ENCODE results near the gene MFGE8.
"Not testable (repeated sequence)": the region's sequence is repeated elsewhere in the genome, so short reads cannot be mapped to it uniquely, and the experiment has no call there.

The MFGE8 gene

DNA sequence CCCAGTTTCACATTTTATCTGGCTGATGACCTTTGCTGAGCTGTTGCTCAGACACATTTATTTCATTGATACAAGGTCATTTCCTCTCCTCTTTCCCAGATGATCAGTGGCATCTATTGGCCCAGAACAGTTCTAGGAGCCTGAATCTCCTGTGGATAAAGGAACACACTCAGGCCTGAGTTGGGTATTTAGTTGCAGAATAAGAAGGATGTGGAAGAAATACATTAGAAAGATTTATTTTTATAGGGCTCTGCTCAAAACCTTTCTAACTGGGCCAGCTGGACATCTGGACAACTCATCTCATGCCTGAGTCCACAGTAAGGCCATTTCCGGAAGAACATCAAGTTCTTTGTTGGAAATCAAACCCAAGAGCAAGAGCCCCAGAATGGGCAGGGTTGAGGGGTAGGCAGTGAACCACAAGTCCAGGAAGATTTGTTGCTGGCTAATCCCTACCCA is 19.7 kb upstream of the MFGE8 start:
- Histone ChIP-seq H3K27me3 (replicated peaks; ENCODE audit: control insufficient read depth, insufficient read depth, low read length) (peaks cover 2% of the 10 kb centered on the region; the same call in 1 of the 2 replicates), H3K36me3 (ENCODE audit: control insufficient read depth, insufficient read depth, low read length) (no peaks in the 10 kb centered on the region), H3K4me3 (replicated peaks; ENCODE audit: low read depth, low read length) (no peak overlapping the region)
- TF ChIP-seq CTCF (IDR thresholded peaks at IDR 0.05; ENCODE audit: insufficient read depth, low read length, poor library complexity, severe bottlenecking), result no peak
- DNase-seq (ENCODE audit: extremely low read depth, insufficient read length), result no peak

DNA sequence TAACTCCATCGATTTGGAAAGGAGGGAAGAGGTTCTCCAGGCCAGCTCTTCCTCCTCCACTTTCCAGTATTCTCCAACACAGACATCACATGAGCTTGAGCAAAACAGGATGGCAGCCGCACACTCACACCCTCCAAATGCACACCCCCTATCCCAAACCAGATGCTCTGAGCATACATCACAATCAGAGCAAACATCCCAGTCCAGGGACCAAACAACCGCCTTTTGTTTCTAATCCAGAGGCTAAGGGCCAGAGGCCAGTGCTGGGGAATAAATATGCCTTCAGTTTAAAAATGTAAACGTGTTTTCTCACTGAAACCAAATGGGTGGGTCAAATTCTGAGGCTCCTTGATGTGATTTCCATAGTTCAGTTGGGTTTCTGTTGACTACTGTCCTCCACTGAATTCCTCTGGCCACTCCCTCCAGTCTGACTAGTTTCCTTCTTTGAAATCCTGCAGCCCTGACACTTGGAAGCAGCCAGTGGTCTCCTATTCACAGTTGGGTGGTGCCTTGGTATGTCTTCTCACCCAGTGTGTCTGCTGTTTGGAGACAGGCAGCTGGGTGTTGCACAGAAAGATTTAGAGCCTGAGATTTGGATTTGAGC is 19.2 kb upstream of the MFGE8 start:
- H3K4me3 ChIP-seq (replicated peaks; ENCODE audit: low read depth, low read length), result no peak overlapping the region
- no peaks in the 10 kb centered on the region for H3K36me3 ChIP-seq (ENCODE audit: control insufficient read depth, insufficient read depth, low read length)
- no peak for DNase-seq (ENCODE audit: extremely low read depth, insufficient read length)
- no peak for TF ChIP-seq CTCF (IDR thresholded peaks at IDR 0.05; ENCODE audit: insufficient read depth, low read length, poor library complexity, severe bottlenecking)
- H3K27me3 ChIP-seq (replicated peaks; ENCODE audit: control insufficient read depth, insufficient read depth, low read length), result peaks cover 2% of the 10 kb centered on the region; the same call in 1 of the 2 replicates

DNA sequence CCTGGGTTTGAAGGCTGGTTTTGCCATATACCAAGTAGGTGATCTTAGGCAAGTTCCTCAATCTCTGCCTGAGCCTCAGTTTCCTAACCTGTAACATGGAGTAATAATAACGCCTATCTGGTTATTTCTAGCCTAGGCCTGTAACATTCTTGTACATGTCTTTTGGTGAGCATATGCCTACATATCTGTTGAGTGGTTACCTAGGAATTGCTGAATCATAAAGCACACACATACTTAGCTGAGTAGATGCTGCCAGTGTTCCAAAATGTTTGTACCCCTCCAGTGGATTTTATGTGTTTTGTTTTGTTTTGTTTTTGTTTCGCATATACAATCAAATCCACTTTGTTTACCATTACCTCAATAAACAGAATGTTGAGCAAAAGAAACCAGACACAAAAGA is 17.4 kb upstream of the MFGE8 start:
- no peak for TF ChIP-seq CTCF (IDR thresholded peaks at IDR 0.05; ENCODE audit: insufficient read depth, low read length, poor library complexity, severe bottlenecking)
- peaks cover 2% of the 10 kb centered on the region; the same call in 1 of the 2 replicates for H3K27me3 ChIP-seq (replicated peaks; ENCODE audit: control insufficient read depth, insufficient read depth, low read length)
- no peak overlapping the region for H3K4me3 ChIP-seq (replicated peaks; ENCODE audit: low read depth, low read length)
- H3K36me3 ChIP-seq (ENCODE audit: control insufficient read depth, insufficient read depth, low read length), result no peaks in the 10 kb centered on the region
- DNase-seq (ENCODE audit: extremely low read depth, insufficient read length), result no peak

- not testable (repeated sequence) for H3K4me3 ChIP-seq (replicated peaks; ENCODE audit: low read depth, low read length); H3K27me3 ChIP-seq (replicated peaks; ENCODE audit: control insufficient read depth, insufficient read depth, low read length); H3K36me3 ChIP-seq (ENCODE audit: control insufficient read depth, insufficient read depth, low read length); DNase-seq (ENCODE audit: extremely low read depth, insufficient read length)
Observed at GRCh38 chr15:88929358-88930098, 16.3 kb upstream of the MFGE8 start.

- H3K36me3 ChIP-seq (ENCODE audit: control insufficient read depth, insufficient read depth, low read length); DNase-seq (ENCODE audit: extremely low read depth, insufficient read length); H3K27me3 ChIP-seq (replicated peaks; ENCODE audit: control insufficient read depth, insufficient read depth, low read length); H3K4me3 ChIP-seq (replicated peaks; ENCODE audit: low read depth, low read length): not testable (repeated sequence)
Observed at GRCh38 chr15:88928192-88928591, 15.0 kb upstream of the MFGE8 start.

- not testable (repeated sequence) for H3K36me3 ChIP-seq (ENCODE audit: control insufficient read depth, insufficient read depth, low read length); H3K4me3 ChIP-seq (replicated peaks; ENCODE audit: low read depth, low read length); H3K27me3 ChIP-seq (replicated peaks; ENCODE audit: control insufficient read depth, insufficient read depth, low read length); DNase-seq (ENCODE audit: extremely low read depth, insufficient read length)
Observed at GRCh38 chr15:88925648-88926047, 12.5 kb upstream of the MFGE8 start.

GRCh38 chr15:88920892-88921435 is 7.8 kb upstream of the MFGE8 start:
- not testable (repeated sequence) for H3K36me3 ChIP-seq (ENCODE audit: control insufficient read depth, insufficient read depth, low read length); DNase-seq (ENCODE audit: extremely low read depth, insufficient read length); H3K4me3 ChIP-seq (replicated peaks; ENCODE audit: low read depth, low read length); H3K27me3 ChIP-seq (replicated peaks; ENCODE audit: control insufficient read depth, insufficient read depth, low read length)

Measured in GM06990 (cell line).